DOHH2 (cell line): ENCODE results near the gene SPATA6.

ENCODE experiments used
- H3F3A ChIP-seq: fragments of 200-600 bp; sonication (generic), shearing (Covaris generic); 2 replicates; pipeline ENCODE4 v1.6.0; 2016; ENCODE audit warnings: antibody characterized with exemption, mild to moderate bottlenecking; ENCODE audit not compliant: control insufficient read depth, insufficient read depth
- H3K27ac ChIP-seq: fragments of 200-600 bp; sonication (generic); 2 replicates; pipeline ENCODE4 v1.5.1; 2014; ENCODE audit warnings: low read depth, mild to moderate bottlenecking, low read length, moderate library complexity
- H3K27me3 ChIP-seq: fragments of 200-600 bp; sonication (generic); 2 replicates; pipeline ENCODE4 v1.6.1; 2014; ENCODE audit warnings: mild to moderate bottlenecking, low read length, mixed read lengths; ENCODE audit not compliant: control insufficient read depth
- H3K36me3 ChIP-seq: fragments of 200-600 bp; sonication (generic); 2 replicates; pipeline ENCODE4 v1.6.1; 2014; ENCODE audit warnings: mild to moderate bottlenecking, low read length, moderate library complexity, mixed read lengths; ENCODE audit not compliant: control insufficient read depth
- H3K4me1 ChIP-seq: fragments of 200-600 bp; sonication (generic); 2 replicates; pipeline ENCODE4 v1.6.1; 2014; ENCODE audit warnings: mild to moderate bottlenecking, low read length, mixed read lengths; ENCODE audit not compliant: control insufficient read depth
- H3K4me2 ChIP-seq: fragments of 200-600 bp; sonication (generic); 2 replicates; pipeline ENCODE4 v1.6.0; 2014; ENCODE audit warnings: mild to moderate bottlenecking, low read length, moderate library complexity
- H3K4me3 ChIP-seq: fragments of 200-600 bp; sonication (generic); 2 replicates; pipeline ENCODE4 v1.5.1; 2014; ENCODE audit warnings: mild to moderate bottlenecking, low read length, mixed read lengths
- H3K79me2 ChIP-seq: fragments of 200-600 bp; sonication (generic); 2 replicates; pipeline ENCODE4 v1.6.1; 2014; ENCODE audit warnings: mild to moderate bottlenecking, low read length, mixed read lengths; ENCODE audit not compliant: control insufficient read depth
- H3K9me2 ChIP-seq: fragments of 200-600 bp; sonication (generic); replicated peaks from 2 replicates; pipeline ENCODE4 v1.6.1; 2014; ENCODE audit warnings: mild to moderate bottlenecking, low read length, mixed read lengths; ENCODE audit not compliant: control insufficient read depth
- H3K9me3 ChIP-seq: fragments of 200-600 bp; sonication (generic); 2 replicates; pipeline ENCODE4 v1.6.1; 2014; ENCODE audit warnings: antibody characterized with exemption, low read length, mixed read lengths; ENCODE audit not compliant: control insufficient read depth, insufficient read depth
- H4K20me1 ChIP-seq: fragments of 200-600 bp; sonication (generic); 2 replicates; pipeline ENCODE4 v1.6.0; 2014; ENCODE audit warnings: low read depth, mild to moderate bottlenecking, antibody characterized with exemption, low read length, moderate library complexity; ENCODE audit not compliant: control insufficient read depth, insufficient read depth
- EZH2phosphoT487 ChIP-seq: fragments of 200-600 bp; sonication (generic); IDR thresholded peaks from 2 replicates; pipeline ENCODE4 v1.6.1; 2017; ENCODE audit warnings: borderline replicate concordance, mild to moderate bottlenecking, antibody characterized with exemption, low read length, moderate library complexity, mixed read lengths
- TF ChIP-seq, protein P1 (sequence below): fragments of 200-600 bp; sonication (generic); IDR thresholded peaks from one replicate; pipeline ENCODE4 v1.5.1; 2014; ENCODE audit warnings: antibody characterized with exemption, mild to moderate bottlenecking, low read depth, low read length; ENCODE audit not compliant: poor library complexity, severe bottlenecking

Gene SPATA6

DNA sequence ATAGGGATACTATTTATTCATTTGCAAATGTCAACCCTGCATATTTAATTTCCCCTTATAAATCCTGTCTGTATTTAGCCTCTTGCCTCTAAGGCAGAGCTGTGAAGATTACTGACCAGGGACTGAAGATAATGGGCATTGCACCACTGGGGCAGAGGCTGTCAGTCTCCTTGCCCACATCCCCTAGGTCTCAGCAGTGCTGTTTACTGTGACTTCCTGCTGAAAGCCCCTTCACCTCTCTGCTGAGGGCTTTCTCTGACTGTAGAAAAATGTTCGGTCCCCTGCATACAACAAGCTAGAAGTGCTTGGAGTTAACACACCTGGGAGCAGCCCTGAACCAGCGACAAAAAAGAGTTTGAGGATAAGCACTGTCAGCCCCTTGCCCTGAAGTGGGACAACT lies 220.7 kb downstream of the SPATA6 start:
- Histone ChIP-seq H4K20me1 (no peaks in the 10 kb centered on the region), H3K4me3 (no peak overlapping the region), H3K27ac (no peak overlapping the region), H3K4me2 (no peak overlapping the region), H3K9me2 (no peaks in the 10 kb centered on the region), H3K27me3 (0 out of 2 replicates have a peak, but pooled peaks cover 9% of the 10 kb centered on the region), H3F3A (no peaks in the 10 kb centered on the region), H3K9me3 (no peaks in the 10 kb centered on the region), H3K79me2 (no peaks in the 10 kb centered on the region), H3K4me1 (no peaks in the 10 kb centered on the region), H3K36me3 (no peaks in the 10 kb centered on the region)
- TF ChIP-seq, protein P1, sequence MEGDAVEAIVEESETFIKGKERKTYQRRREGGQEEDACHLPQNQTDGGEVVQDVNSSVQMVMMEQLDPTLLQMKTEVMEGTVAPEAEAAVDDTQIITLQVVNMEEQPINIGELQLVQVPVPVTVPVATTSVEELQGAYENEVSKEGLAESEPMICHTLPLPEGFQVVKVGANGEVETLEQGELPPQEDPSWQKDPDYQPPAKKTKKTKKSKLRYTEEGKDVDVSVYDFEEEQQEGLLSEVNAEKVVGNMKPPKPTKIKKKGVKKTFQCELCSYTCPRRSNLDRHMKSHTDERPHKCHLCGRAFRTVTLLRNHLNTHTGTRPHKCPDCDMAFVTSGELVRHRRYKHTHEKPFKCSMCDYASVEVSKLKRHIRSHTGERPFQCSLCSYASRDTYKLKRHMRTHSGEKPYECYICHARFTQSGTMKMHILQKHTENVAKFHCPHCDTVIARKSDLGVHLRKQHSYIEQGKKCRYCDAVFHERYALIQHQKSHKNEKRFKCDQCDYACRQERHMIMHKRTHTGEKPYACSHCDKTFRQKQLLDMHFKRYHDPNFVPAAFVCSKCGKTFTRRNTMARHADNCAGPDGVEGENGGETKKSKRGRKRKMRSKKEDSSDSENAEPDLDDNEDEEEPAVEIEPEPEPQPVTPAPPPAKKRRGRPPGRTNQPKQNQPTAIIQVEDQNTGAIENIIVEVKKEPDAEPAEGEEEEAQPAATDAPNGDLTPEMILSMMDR = no peak
- no peak for TF ChIP-seq EZH2phosphoT487

DNA sequence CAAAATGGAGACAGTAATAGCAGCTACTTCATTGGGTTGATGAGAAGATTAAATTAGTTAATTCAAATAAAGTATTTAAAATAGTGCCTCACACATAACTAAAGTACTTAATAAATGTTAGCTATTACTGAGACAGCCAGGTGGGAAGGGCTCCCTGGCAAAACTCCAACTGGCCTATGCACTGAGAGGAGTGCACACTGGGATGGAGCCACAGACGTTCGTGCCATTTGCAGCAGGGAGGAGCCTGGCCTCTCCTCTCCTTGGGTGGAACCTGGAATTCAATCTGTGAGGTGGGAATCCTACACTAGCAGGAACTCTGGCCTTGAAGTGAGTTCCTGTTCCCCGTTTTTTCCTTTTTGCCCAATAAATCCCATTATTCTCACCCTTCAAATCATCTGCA lies 221.4 kb downstream of the SPATA6 start:
- Histone ChIP-seq H4K20me1 (no peaks in the 10 kb centered on the region), H3F3A (no peaks in the 10 kb centered on the region), H3K27me3 (0 out of 2 replicates have a peak, but pooled peaks cover 6% of the 10 kb centered on the region), H3K4me3 (no peak overlapping the region), H3K4me2 (no peak overlapping the region), H3K27ac (no peak overlapping the region), H3K36me3 (no peaks in the 10 kb centered on the region), H3K9me3 (no peaks in the 10 kb centered on the region), H3K79me2 (no peaks in the 10 kb centered on the region), H3K4me1 (no peaks in the 10 kb centered on the region), H3K9me2 (no peaks in the 10 kb centered on the region)
- TF ChIP-seq EZH2phosphoT487 = no peak
- TF ChIP-seq, protein P1 = no peak

DNA sequence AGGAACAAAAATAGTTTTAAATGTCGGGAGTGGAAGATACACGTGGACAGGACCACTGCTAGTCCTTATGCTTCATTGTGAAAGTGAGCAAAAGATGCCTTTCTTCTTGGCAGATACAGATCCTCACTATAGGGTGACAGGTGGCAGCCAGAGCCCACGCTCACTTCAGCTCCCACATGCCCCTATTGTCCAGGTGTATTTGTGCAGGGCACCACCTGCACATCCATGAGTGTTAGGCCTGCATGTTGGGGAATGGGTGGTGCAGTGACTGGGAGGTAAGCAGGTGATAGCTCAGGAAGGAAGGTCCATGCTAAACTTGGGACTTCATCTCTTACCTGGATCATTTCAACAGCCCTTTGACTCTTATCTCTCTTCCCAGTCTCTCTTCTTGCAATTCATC lies 222.1 kb downstream of the SPATA6 start:
- Histone ChIP-seq H3K27ac (no peak overlapping the region), H3K4me2 (no peak overlapping the region), H3K4me1 (peaks cover 4% of the 10 kb centered on the region), H3F3A (no peaks in the 10 kb centered on the region), H3K9me2 (no peaks in the 10 kb centered on the region), H3K27me3 (0 out of 2 replicates have a peak, but pooled peaks cover 3% of the 10 kb centered on the region), H3K9me3 (no peaks in the 10 kb centered on the region), H3K4me3 (no peak overlapping the region), H3K36me3 (no peaks in the 10 kb centered on the region), H3K79me2 (no peaks in the 10 kb centered on the region), H4K20me1 (no peaks in the 10 kb centered on the region)
- TF ChIP-seq, protein P1 = peak; percentile 10
- TF ChIP-seq EZH2phosphoT487 = no peak
